Measurements from ENCODE around the gene ATP1B3. TPM values are rescaled to one million over a fixed set of nuclear protein-coding genes. Genes with fewer than 3 reads are reported as not detected.

The ATP1B3 gene
- total and polyA plus RNA-seq, 9 of the 15 experiments (the other 6 are each of a cell fraction or from before 2014, with no cell fraction given) = 48.3 to 202 (median 123) TPM

GRCh38 chr3:141876381-141876890 lies at the start of gene ATP1B3 (continued):
- TF ChIP-seq SMAD3 (CRISPR knock-in tag; conservative IDR thresholded peaks at IDR 0.05) (no peak), ZFP30 (CRISPR knock-in tag; IDR thresholded peaks at IDR 0.05; ENCODE audit: borderline replicate concordance) (no peak), DIDO1 (tag; IDR thresholded peaks at IDR 0.05; ENCODE audit: low read depth) (no peak), FOXM1 (IDR thresholded peaks at IDR 0.05; ENCODE audit: low read depth) (no peak), FOXM1 (CRISPR knock-in tag; IDR thresholded peaks at IDR 0.05; ENCODE audit: low read depth) (no peak), SMAD4 (CRISPR knock-in tag; conservative IDR thresholded peaks at IDR 0.05) (peak; percentile 57; the same call in 1 of the 2 replicates), RBFOX2 (IDR thresholded peaks at IDR 0.05; ENCODE audit: low read depth, low read length) (peak; percentile 94), PHF20 (IDR thresholded peaks at IDR 0.05; ENCODE audit: partially characterized antibody) (peak; percentile 13), KAT2B (IDR thresholded peaks at IDR 0.05; ENCODE audit: low read depth, low read length) (no peak), HNRNPLL (IDR thresholded peaks at IDR 0.05; ENCODE audit: low read depth, low read length, poor library complexity, severe bottlenecking) (peak; percentile 57), EHMT2 (IDR thresholded peaks at IDR 0.05) (no peak), GMEB1 (CRISPR knock-in tag; IDR thresholded peaks at IDR 0.05) (peak; percentile 65), POLR2G (IDR thresholded peaks at IDR 0.05; ENCODE audit: low read depth, low read length) (peak; percentile 95), ZNF449 (CRISPR knock-in tag; IDR thresholded peaks at IDR 0.05) (no peak), NFIX (CRISPR knock-in tag; IDR thresholded peaks at IDR 0.05; ENCODE audit: low read depth) (no peak), STAT5A (IDR thresholded peaks at IDR 0.05; ENCODE audit: borderline replicate concordance, low read length) (no peak), TRIM25 (IDR thresholded peaks at IDR 0.05; ENCODE audit: borderline replicate concordance) (no peak)
- TF ChIP-seq, protein P1, sequence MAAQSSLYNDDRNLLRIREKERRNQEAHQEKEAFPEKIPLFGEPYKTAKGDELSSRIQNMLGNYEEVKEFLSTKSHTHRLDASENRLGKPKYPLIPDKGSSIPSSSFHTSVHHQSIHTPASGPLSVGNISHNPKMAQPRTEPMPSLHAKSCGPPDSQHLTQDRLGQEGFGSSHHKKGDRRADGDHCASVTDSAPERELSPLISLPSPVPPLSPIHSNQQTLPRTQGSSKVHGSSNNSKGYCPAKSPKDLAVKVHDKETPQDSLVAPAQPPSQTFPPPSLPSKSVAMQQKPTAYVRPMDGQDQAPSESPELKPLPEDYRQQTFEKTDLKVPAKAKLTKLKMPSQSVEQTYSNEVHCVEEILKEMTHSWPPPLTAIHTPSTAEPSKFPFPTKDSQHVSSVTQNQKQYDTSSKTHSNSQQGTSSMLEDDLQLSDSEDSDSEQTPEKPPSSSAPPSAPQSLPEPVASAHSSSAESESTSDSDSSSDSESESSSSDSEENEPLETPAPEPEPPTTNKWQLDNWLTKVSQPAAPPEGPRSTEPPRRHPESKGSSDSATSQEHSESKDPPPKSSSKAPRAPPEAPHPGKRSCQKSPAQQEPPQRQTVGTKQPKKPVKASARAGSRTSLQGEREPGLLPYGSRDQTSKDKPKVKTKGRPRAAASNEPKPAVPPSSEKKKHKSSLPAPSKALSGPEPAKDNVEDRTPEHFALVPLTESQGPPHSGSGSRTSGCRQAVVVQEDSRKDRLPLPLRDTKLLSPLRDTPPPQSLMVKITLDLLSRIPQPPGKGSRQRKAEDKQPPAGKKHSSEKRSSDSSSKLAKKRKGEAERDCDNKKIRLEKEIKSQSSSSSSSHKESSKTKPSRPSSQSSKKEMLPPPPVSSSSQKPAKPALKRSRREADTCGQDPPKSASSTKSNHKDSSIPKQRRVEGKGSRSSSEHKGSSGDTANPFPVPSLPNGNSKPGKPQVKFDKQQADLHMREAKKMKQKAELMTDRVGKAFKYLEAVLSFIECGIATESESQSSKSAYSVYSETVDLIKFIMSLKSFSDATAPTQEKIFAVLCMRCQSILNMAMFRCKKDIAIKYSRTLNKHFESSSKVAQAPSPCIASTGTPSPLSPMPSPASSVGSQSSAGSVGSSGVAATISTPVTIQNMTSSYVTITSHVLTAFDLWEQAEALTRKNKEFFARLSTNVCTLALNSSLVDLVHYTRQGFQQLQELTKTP (IDR thresholded peaks at IDR 0.05; ENCODE audit: low read depth in 1 of 2, partially characterized antibody in 2 of 2) = no peak
